Activated CD8-positive, alpha-beta T cell treated with anti-CD3 and anti-CD28 coated beads, Interleukin-2, amount 10 ng/mL, durations not matched to agents 7 days and 5 days (primary cell): ENCODE data around the gene VAMP8. TPM values are rescaled to one million over a fixed set of nuclear protein-coding genes. Genes with fewer than 3 reads are reported as not detected.
"Not testable (repeated sequence)": the region's sequence is repeated elsewhere in the genome, so short reads cannot be mapped to it uniquely, and the experiment has no call there.

ENCODE experiments used
- ATAC-seq: fragments of 150-1000 bp; cut with Tn5 transposase; one replicate; pipeline ENCODE4 v1.10.0; 2021; ENCODE audit warnings: moderate library complexity
- CTCF ChIA-PET: fragments of 350-600 bp; sonication (Branson Sonifier 250); formaldehyde crosslinking; loops from one replicate; lab custom pipeline; 2021; ENCODE audit warnings: antibody characterized with exemption; lab: Charles Lee
- POLR2A ChIA-PET: fragments of 350-600 bp; sonication (Branson Sonifier 250); formaldehyde crosslinking; loops from one replicate; lab custom pipeline; 2021; ENCODE audit warnings: antibody characterized with exemption; lab: Charles Lee
- DNase-seq: peaks from one replicate; pipeline ENCODE4 v3.0.0-alpha.2; 2020
- H3K27ac Mint-ChIP-seq: one replicate; pipeline ENCODE4 v1.8.0; 2021; ENCODE audit warnings: mild to moderate bottlenecking, mixed read lengths
- H3K27me3 Mint-ChIP-seq: one replicate; pipeline ENCODE4 v1.8.0; 2021; ENCODE audit warnings: low read depth, mixed read lengths
- H3K36me3 Mint-ChIP-seq: one replicate; pipeline ENCODE4 v1.8.0; 2021; ENCODE audit warnings: low read depth, mixed read lengths
- H3K4me1 Mint-ChIP-seq: one replicate; pipeline ENCODE4 v1.8.0; 2021; ENCODE audit warnings: low read depth, mixed read lengths
- H3K4me3 Mint-ChIP-seq: one replicate; pipeline ENCODE4 v1.8.0; 2021; ENCODE audit warnings: mild to moderate bottlenecking, mixed read lengths
- H3K9me3 Mint-ChIP-seq: one replicate; pipeline ENCODE4 v1.8.0; 2022; ENCODE audit warnings: mixed read lengths; ENCODE audit not compliant: insufficient read depth
- total RNA-seq, 2 experiments: library from RNA; stranded (reverse); gene quantifications; one replicate each; pipeline ENCODE4 v1.2.3, GENCODE V29; 2021

Gene VAMP8
- total RNA-seq, 2 experiments from 2014 or later = 141 to 148 TPM

- DNase-seq = peak; percentile 84
- Mint-ChIP-seq H3K27ac (peak overlapping the region; percentile 98), H3K9me3 (no peaks in the 10 kb centered on the region), H3K27me3 (no peaks in the 10 kb centered on the region), H3K4me1 (peaks cover 58% of the 10 kb centered on the region), H3K4me3 (peak overlapping the region; percentile 96), H3K36me3 (peaks cover 53% of the 10 kb centered on the region)
- peak; percentile 42 for ATAC-seq
- ChIA-PET POLR2A (interaction anchor here (0.9 to 4.5 kb wide), 35 partner anchors 11 to 215 kb away, joined by 3 to 88 read pairs (median 6); partner anchors contain the start of genes CAPG, ELMOD3, RETSAT and RNF181), CTCF (interaction anchor here (0.7 to 12.6 kb wide), 11 partner anchors 12 to 185 kb away, joined by 3 to 133 read pairs (median 3); partner anchors contain the start of genes ELMOD3, GGCX, RETSAT and SH2D6)
These were observed 37.8 kb upstream of the VAMP8 start for GRCh38 chr2:85539361-85540132.

- Mint-ChIP-seq H3K27me3 (no peaks in the 10 kb centered on the region), H3K4me3 (peak overlapping the region; percentile 96), H3K27ac (peak overlapping the region; percentile 89), H3K4me1 (peaks cover 60% of the 10 kb centered on the region), H3K9me3 (no peaks in the 10 kb centered on the region), H3K36me3 (peaks cover 59% of the 10 kb centered on the region)
- ChIA-PET POLR2A (interaction anchor here (1.1 to 4.5 kb wide), 14 partner anchors 11 to 216 kb away, joined by 3 to 88 read pairs (median 6); partner anchors contain the start of genes RNF181, SH2D6, TGOLN2 and USP39), CTCF (interaction anchor here (0.8 to 12.6 kb wide), 8 partner anchors 11 to 273 kb away, joined by 3 to 133 read pairs (median 3); partner anchors contain the start of genes ELMOD3, RETSAT and SH2D6)
- DNase-seq = no peak
- no peak for ATAC-seq
These were observed 37.2 kb upstream of the VAMP8 start for GRCh38 chr2:85540133-85540648.

GRCh38 chr2:85541262-85541661 lies 36.1 kb upstream of the VAMP8 start:
- DNase-seq (no peak), ATAC-seq (no peak)
- CTCF ChIA-PET = interaction anchor here (0.7 to 12.6 kb wide), 6 partner anchors 10 to 274 kb away, joined by 3 to 133 read pairs (median 3); partner anchors contain the start of gene SH2D6
- H3K9me3 Mint-ChIP-seq = no peaks in the 10 kb centered on the region
- H3K4me3 Mint-ChIP-seq = peak overlapping the region; percentile 96
- peaks cover 68% of the 10 kb centered on the region for H3K36me3 Mint-ChIP-seq
- no peaks in the 10 kb centered on the region for H3K27me3 Mint-ChIP-seq
- peaks cover 59% of the 10 kb centered on the region for H3K4me1 Mint-ChIP-seq
- POLR2A ChIA-PET = interaction anchor here (1.0 to 4.2 kb wide), 6 partner anchors 10 to 214 kb away, joined by 4 to 61 read pairs (median 20); partner anchors contain the start of genes RNF181, SH2D6 and TGOLN2
- peak overlapping the region; percentile 34 for H3K27ac Mint-ChIP-seq

GRCh38 chr2:85541753-85542457 lies 35.5 kb upstream of the VAMP8 start:
- Mint-ChIP-seq H3K27me3 (no peaks in the 10 kb centered on the region), H3K27ac (peak overlapping the region; percentile 31), H3K36me3 (peaks cover 70% of the 10 kb centered on the region), H3K4me1 (peaks cover 52% of the 10 kb centered on the region), H3K4me3 (peak overlapping the region; percentile 96), H3K9me3 (no peaks in the 10 kb centered on the region)
- ChIA-PET CTCF (interaction anchor here (0.6 to 12.6 kb wide), 7 partner anchors 10 to 149 kb away, joined by 3 to 133 read pairs (median 3); partner anchors contain the start of gene SH2D6), POLR2A (interaction anchor here (0.8 to 4.2 kb wide), 8 partner anchors 14 to 214 kb away, joined by 3 to 61 read pairs (median 5); partner anchors contain the start of genes ELMOD3, RETSAT, RNF181 and SH2D6)
- no peak for DNase-seq
- no peak for ATAC-seq

- no peak for DNase-seq
- ChIA-PET CTCF (interaction anchor here (0.8 to 12.6 kb wide), 4 partner anchors 9 to 123 kb away, joined by 3 to 133 read pairs (median 7); no protein-coding TSS in a partner anchor), POLR2A (interaction anchor here (2.1 to 2.7 kb wide), 2 partner anchors 13 to 123 kb away, joined by 6 to 13 read pairs; no protein-coding TSS in a partner anchor)
- peaks cover 44% of the 10 kb centered on the region for H3K4me1 Mint-ChIP-seq
- peak overlapping the region; percentile 96 for H3K4me3 Mint-ChIP-seq
- no peak for ATAC-seq
- H3K36me3 Mint-ChIP-seq = peaks cover 77% of the 10 kb centered on the region
- H3K9me3 Mint-ChIP-seq = no peaks in the 10 kb centered on the region
- no peaks in the 10 kb centered on the region for H3K27me3 Mint-ChIP-seq
- H3K27ac Mint-ChIP-seq = peak overlapping the region; percentile 7
These were observed 34.6 kb upstream of the VAMP8 start for GRCh38 chr2:85542777-85543176.

- H3K27me3 Mint-ChIP-seq = not testable (repeated sequence)
These were observed 33.1 kb upstream of the VAMP8 start for GRCh38 chr2:85544254-85544691.

GRCh38 chr2:85544915-85545779 lies 32.2 kb upstream of the VAMP8 start:
- not testable (repeated sequence) for ATAC-seq, DNase-seq, H3K27me3 Mint-ChIP-seq, H3K4me3 Mint-ChIP-seq, H3K9me3 Mint-ChIP-seq
- POLR2A ChIA-PET = interaction anchor here (0.6 to 1.6 kb wide), 9 partner anchors 10 to 226 kb away, joined by 3 to 5 read pairs (median 4); partner anchors contain the start of gene SH2D6
- H3K36me3 Mint-ChIP-seq = peaks cover 77% of the 10 kb centered on the region
- peaks cover 43% of the 10 kb centered on the region for H3K4me1 Mint-ChIP-seq
- H3K27ac Mint-ChIP-seq = peak overlapping the region; percentile 28
- CTCF ChIA-PET = interaction anchor here (1.0 to 1.8 kb wide), 7 partner anchors 11 to 125 kb away, joined by 3 to 24 read pairs (median 4); partner anchors contain the start of gene GGCX

More at GRCh38 chr2:85544254-85544691, 33.1 kb upstream of the VAMP8 start:
- DNase-seq, ATAC-seq, H3K9me3 Mint-ChIP-seq, H3K4me3 Mint-ChIP-seq: not testable (repeated sequence)
- ChIA-PET POLR2A (interaction anchor here (0.8 to 2.7 kb wide), 5 partner anchors 12 to 130 kb away, joined by 3 to 13 read pairs (median 4); partner anchors contain the start of gene RNF181), CTCF (interaction anchor here (0.7 to 12.6 kb wide), 4 partner anchors 7 to 125 kb away, joined by 3 to 133 read pairs (median 7); partner anchors contain the start of gene GGCX)
- Mint-ChIP-seq H3K27ac (peak overlapping the region; percentile 54), H3K36me3 (peaks cover 80% of the 10 kb centered on the region), H3K4me1 (peaks cover 43% of the 10 kb centered on the region)

GRCh38 chr2:85545780-85546240 lies 31.6 kb upstream of the VAMP8 start:
- peaks cover 71% of the 10 kb centered on the region for H3K36me3 Mint-ChIP-seq
- ATAC-seq = no peak
- ChIA-PET CTCF (interaction anchor here (1.0 to 1.8 kb wide), 5 partner anchors 11 to 126 kb away, joined by 3 to 24 read pairs (median 4); no protein-coding TSS in a partner anchor), POLR2A (interaction anchor here (0.6 to 1.6 kb wide), 7 partner anchors 11 to 227 kb away, joined by 3 to 5 read pairs (median 5); partner anchors contain the start of gene SH2D6)
- H3K27me3 Mint-ChIP-seq = no peaks in the 10 kb centered on the region
- no peaks in the 10 kb centered on the region for H3K9me3 Mint-ChIP-seq
- H3K4me3 Mint-ChIP-seq = no peak overlapping the region
- peaks cover 36% of the 10 kb centered on the region for H3K4me1 Mint-ChIP-seq
- no peak overlapping the region for H3K27ac Mint-ChIP-seq
- DNase-seq = no peak

- peak overlapping the region; percentile 30 for H3K27ac Mint-ChIP-seq
- H3K4me1 Mint-ChIP-seq = peaks cover 26% of the 10 kb centered on the region
- ChIA-PET POLR2A (interaction anchor here (1.2 to 7.1 kb wide), 3 partner anchors 8 to 13 kb away, joined by 6 to 51 read pairs (median 7); partner anchors contain the start of gene MAT2A), CTCF (interaction anchor here (1.4 to 7.6 kb wide), 3 partner anchors 125 to 155 kb away, joined by 9 to 263 read pairs (median 24); partner anchors contain the start of gene SH2D6)
- peaks cover 67% of the 10 kb centered on the region for H3K36me3 Mint-ChIP-seq
- DNase-seq (no peak), ATAC-seq (no peak)
- no peak overlapping the region for H3K4me3 Mint-ChIP-seq
- H3K9me3 Mint-ChIP-seq = no peaks in the 10 kb centered on the region
- no peaks in the 10 kb centered on the region for H3K27me3 Mint-ChIP-seq
These were observed 30.1 kb upstream of the VAMP8 start for GRCh38 chr2:85547089-85547858.
